Measurements from ENCODE around the gene PDE11A.
A peak's percentile ranks its signal among the peaks of the same experiment; 100 is the strongest.
"Not testable (repeated sequence)": the region's sequence is repeated elsewhere in the genome, so short reads cannot be mapped to it uniquely, and the experiment has no call there.

PDE11A gene

DNA sequence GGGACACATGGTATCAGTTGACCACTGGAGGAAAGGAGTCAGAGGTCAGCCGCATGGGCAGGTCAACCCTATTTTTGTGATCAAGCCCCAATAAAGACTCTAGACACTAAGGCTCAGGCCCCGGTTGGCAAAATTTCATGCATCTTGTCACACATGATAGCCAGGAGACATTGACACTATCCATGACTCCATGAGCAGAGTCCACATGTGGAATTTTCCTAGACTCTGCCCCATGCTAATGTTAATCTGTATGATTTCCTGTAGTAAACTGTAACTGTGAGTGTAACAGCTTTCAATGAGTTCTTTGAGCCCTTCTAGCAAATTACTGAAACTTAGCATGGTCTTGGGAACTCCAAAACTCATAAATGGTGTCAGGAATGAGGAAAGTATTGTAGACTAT lies 192.3 kb downstream of the PDE11A start:
- no peak for DNase-seq

GRCh38 chr2:177876950-177877349 lies 195.6 kb downstream of the PDE11A start:
- DNase-seq: no peak

DNA sequence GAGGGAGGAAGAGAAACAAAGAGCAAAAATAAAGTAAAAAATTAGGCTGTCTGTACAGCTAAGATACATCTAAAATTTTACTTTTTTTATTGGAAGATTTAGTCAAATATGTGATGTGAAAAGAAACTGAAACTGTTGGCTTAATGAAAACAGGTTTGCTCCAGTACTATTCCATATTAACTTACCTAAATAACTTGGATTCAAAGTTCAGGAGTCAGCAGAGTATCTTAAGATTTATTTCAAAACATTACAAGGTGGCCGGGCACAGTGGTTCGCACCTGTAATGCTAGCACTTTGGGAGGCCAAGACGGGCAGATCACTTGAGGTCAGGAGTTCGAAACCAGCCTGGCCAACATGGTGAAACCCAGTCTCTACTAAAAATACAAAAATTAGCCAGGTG lies 197.9 kb downstream of the PDE11A start:
- DNase-seq: no peak

- no peak for DNase-seq
Observed at GRCh38 chr2:177873915-177874314, 198.7 kb downstream of the PDE11A start.

DNA sequence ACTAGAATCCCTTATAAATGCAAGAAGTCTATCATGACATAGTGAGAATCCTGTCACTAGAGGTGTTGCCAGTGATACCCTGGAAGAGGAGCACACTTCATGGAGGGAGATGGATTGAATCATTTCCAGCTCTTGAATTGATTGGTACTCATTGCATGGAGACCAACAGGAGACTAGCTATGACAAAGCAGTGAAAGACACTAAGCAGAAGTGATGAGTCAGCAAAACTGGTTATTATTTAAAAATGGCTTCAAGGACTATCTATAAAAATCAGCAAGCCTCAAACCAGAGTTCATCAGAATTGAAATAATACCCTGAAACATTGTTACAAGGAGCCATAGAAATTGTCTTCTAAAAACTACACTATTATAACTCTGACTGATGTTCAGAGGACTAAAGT lies 200.3 kb downstream of the PDE11A start:
- DNase-seq: no peak

DNA sequence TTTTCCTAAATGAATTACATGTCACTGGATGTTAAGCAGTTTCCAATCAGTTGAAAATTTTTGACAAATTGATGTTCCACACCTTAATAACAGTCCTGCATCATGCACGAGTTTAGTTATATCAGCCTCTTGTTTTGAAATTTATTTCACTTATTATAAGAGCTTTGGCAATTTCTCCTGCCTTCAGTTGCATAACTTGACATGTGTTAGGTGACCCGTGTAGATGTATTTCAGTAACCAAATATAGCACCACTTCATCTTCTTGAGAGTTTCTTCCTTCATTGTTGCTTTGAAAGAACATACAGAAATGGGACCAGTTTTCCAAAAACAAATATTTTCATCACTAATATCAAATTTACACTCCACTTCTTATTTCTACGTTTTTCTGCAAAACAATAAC lies 202.7 kb downstream of the PDE11A start:
- DNase-seq: no peak

GRCh38 chr2:177869209-177869608 lies 203.4 kb downstream of the PDE11A start:
- DNase-seq: no peak

GRCh38 chr2:177868806-177869205 lies 203.8 kb downstream of the PDE11A start:
- DNase-seq: no peak

DNA sequence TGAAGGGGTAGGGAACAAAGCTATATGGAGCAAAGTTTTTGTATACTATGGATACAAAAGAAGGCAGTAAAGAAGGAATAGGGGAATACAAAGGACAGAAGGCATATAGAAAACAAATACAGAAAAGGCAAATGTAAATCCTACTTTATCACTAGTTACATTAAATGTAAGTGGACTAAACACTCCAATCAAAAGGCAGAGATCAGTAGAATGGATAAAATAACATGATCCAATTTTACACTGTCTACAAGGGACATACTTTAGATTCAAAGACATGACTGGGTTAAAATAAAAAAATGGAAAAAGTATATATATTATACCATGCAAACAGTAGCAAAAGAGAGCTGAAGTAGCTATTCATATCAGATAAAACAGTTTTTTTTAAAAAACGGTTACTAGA lies 215.0 kb downstream of the PDE11A start:
- no peak for DNase-seq

GRCh38 chr2:177852389-177852788 lies 220.2 kb downstream of the PDE11A start:
- DNase-seq: no peak

DNA sequence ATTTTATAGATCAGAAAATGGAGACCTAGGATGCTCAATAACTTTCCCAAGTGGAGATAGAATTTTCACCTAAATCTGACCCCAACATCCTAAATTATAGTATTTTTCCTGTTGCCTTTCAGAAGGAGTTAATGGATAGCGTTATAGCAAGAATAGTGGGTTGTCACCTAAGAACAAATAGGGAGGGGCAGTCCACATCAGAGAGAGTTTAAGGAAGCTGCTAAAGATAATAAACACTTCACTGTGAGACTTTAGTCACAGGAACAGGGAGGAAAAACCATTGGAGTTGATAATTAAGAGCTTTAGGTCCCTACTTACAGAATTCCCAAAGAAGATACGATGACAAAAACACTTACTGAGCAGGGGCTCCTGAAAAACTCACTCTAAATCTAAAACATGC lies 229.4 kb downstream of the PDE11A start:
- no peak for DNase-seq

GRCh38 chr2:177842243-177842642 lies 230.3 kb downstream of the PDE11A start:
- DNase-seq: no peak

DNA sequence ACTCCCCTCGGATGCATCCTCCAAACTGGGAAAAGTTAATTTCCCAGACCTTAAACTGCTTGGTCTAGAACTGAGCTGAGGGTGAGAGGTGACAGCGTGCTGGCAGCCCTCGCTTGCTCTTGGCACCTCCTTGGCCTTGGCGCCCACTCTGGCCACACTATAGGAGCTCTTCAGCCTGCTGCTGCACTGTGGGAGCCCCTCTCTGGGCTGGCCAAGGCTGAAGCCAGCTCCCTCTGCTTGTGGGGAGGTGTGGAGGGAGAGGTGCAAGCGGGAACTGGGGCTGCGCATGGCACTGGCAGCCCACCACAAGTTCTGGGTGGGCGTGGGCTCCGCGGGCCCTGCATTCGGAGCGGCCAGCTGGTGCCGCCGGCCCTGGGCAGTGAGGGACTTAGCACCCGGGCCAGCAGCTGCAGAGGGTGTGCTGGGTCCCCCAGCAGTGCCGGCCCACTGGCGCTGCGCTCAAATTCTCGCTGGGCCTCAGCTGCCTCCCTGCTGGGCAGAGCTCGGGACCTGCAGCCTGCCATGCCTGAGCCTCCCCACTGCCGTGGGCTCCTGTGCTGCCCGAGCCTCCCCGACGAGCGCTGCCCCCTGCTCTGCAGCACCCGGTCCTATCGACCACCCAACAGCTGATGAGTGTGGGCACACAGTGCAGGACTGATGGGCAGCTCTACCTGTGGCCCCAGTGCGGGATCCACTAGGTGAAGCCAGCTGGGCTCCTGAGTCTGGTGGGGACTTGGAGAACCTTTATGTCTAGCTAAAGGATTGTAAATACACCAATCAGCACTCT lies 237.0 kb downstream of the PDE11A start:
- DNase-seq: not testable (repeated sequence)

DNA sequence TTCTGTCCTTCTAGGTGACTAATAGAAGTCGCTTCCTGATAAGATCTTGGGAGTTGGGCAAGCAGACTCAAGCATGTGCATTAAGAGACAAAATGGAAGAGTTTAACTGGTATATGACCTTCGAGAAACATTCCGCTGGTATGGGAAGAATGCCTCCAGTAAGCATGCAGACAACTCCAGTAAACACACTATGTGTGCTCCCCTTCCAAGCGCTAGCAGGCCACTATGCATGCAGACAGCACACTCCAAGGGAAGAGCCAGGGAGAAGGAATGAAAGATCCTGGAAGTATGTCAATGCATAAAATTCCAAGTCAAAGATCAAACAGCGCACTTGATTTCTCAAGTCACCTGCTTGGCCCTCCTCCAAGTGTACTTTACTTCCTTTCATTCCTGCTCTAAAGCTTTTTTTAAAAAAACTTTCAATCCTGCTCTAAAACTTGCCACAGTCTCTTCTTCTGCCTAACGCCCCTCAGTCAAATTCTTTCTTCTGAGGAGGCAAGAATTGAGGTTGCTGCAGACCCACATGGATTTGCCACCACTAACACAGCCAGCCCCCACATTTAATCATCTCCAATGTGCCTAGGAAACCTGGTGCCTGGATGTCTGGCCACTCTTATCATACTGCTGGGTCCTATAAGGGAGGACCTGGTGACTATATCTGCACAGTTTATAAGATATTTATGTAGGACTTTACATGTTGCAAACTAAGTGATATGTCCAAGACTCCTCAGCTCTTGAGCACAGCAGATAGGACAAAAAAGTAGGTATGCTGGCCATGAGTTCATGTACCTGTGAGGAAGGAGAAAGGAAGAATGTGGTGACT lies 239.8 kb downstream of the PDE11A start:
- no peak for DNase-seq

DNA sequence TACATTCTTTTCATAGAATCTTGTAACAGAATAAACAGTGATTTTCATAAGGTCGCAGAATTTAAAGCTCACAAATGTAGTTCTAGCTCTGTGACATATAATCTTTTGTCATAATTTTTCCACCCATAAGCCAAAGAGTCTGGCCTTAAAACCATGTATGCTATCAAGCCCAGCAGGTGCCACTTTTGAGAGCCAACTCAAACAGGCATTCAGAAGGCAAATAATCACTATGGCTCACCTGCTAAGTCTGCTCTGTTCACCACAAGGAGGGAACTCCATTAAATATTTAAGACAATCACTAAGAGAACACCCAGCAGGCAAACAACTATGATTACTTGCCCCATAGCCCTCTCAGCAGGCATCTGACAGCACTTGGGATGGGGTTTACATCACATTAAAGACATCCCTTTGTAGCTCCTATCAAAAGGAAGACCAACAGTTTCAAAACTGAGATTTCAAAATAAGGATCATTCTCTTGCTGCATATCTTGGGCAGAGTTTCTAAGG lies 241.6 kb downstream of the PDE11A start:
- DNase-seq: peak; percentile 31

GRCh38 chr2:177828557-177828956 lies 244.0 kb downstream of the PDE11A start:
- DNase-seq: no peak

DNA sequence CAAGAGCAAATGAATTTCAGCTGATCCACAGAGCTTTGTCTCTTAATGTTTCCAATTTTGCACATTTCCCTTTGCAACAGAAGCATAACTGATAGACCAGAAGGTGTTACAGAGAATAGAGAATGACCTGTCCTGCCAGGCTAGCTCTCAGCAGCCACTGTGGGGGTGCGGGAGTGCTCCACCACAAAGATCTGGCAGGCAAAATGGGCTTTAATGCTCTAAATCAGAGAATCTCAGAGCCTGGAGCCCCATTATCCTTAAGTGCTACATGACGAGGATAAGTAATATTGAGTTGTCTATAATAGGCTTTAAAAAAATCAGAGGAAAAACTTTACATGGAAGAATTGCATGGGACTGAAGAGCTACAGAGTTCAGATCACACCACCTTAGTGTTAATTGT lies 245.7 kb downstream of the PDE11A start:
- no peak for DNase-seq

DNA sequence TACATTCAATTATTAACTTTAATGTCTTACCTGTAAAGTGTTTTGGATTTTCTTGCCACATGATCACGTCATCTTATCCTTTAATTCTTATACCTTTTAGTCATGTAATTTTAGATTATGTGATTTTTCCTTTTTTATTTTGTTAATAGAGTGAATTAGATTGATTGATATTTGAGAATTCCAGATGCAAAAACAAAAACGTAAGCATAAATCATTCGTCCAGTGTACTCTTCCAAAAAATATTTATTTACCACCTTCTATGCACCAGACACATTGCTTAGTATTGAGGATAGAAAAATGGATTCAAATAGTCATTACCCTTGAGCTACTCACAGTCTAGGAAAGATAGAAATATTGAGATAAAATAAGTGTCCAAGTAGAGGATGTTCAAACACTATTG lies 249.6 kb downstream of the PDE11A start:
- no peak for DNase-seq

- no peak for DNase-seq
Observed at GRCh38 chr2:177818412-177818811, 254.2 kb downstream of the PDE11A start.

DNA sequence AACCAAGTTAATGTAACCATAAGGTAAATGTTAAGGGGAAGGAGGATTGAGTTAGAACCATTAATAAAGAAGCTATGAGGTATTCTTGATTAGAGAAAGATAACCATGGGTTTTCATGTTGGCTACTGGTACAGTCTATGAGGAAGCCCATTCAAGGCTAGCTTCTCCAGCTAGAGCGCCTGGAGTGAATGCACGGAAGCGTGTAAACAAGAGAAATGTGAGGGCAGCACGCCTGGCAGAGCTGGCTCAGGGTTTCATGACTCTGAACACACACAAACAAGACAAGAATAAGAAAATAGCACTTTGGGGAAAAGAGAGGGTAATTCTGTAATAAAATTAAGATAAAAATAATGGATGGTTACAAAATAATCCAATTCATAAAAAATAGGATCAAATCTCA lies 255.3 kb downstream of the PDE11A start:
- no peak for DNase-seq

DNA sequence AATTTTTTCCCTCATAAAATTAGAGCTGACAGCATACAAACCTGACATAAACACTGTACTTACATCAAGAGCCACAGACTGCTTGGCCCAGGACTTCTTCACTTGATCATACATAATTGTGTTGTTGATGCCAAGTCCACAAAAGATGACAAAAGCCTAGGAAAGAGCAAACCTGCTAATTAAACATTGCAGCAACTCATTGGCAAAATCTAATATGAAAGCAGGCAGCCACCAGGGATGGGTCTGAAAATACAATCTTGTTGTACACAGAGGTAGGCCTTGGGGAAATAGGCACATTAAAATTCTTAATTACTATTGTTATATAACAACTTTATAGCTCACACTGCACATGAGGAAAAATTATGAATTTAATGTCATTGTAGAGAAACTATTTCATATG lies 255.8 kb downstream of the PDE11A start:
- no peak for DNase-seq

GRCh38 chr2:177812713-177813396 lies 259.7 kb downstream of the PDE11A start:
- DNase-seq: no peak

GRCh38 chr2:177810906-177811305 lies 261.7 kb downstream of the PDE11A start:
- no peak for DNase-seq

Data from NCI-H1436 (cell line).